NCI-H82 (cell line): ENCODE results near the gene ABCF3.

Source experiments
- DNase-seq: peaks from one replicate; lab custom pipeline; 2025; lab: John Stamatoyannopoulos, UW

ABCF3 gene

DNA sequence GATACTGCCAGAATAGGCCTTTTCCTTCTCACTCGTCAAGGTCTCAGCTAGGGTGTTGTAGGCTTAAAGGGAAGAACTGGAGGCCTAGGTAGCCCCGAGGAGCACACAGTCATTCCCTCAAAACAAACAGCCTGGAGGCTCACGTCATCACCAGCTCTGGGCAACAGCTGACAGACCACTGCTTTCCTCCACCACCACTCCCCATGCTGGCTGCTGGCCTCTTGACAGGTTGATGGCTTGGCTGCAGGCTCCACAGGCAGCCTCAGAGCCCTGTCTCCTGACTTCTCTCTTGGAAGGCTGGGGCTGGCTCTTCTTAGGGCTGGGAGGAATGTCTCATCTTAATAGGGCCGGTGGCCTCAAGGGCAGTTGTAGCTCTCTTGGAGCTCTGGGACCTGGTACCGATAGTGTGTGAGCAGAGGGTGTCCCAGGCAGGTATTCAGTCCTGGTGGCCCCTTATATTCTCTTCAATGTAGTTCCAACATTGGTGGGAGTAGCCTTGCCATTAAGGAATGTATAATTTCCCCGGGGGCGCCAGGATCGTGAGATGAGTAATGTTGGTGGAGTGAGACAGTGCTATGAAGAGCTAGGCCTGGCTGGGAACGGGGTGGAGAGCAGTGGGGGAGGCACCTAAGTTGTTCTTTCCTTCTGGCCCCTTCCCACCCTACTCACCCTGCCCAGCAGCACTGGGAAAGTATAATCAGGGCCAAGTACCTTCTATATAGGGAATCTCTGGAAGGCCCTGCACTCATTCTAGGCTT lies 17.5 kb upstream of the ABCF3 start:
- no peak for DNase-seq

DNA sequence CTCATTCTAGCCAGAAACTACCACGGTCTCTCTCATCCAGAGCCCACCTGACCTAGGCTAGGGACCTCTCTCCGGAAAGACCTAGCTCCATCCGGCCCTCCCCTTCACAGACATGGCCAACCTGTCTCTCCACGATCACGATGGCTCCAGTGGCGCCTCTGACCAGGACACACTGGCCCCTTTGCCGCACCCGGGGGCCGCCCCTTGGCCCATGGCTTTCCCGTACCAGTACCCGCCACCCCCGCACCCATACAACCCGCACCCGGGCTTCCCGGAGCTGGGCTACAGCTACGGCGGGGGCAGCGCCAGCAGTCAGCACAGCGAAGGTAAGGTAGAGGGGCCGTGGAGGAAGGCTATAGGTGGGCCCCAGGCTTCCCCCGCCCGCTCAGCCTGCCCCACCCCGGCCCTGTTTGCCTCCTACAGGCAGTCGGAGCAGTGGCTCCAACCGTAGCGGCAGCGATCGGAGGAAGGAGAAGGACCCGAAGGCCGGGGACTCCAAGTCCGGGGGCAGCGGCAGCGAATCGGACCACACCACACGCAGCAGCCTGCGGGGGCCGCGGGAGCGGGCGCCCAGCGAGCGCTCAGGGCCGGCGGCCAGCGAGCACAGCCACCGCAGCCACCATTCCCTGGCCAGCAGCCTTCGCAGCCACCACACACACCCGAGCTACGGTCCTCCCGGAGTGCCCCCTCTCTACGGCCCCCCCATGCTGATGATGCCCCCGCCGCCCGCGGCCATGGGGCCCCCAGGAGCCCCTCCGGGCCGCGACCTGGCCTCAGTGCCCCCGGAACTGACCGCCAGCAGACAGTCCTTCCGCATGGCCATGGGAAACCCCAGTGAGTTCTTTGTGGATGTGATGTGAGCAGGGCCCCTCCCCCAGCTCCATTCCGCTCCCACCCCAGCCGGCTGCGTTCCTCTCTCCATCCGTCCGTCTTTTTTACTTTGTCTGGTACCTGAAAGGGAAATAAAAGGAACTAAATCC lies 15.8 kb upstream of the ABCF3 start:
- no peak for DNase-seq

DNA sequence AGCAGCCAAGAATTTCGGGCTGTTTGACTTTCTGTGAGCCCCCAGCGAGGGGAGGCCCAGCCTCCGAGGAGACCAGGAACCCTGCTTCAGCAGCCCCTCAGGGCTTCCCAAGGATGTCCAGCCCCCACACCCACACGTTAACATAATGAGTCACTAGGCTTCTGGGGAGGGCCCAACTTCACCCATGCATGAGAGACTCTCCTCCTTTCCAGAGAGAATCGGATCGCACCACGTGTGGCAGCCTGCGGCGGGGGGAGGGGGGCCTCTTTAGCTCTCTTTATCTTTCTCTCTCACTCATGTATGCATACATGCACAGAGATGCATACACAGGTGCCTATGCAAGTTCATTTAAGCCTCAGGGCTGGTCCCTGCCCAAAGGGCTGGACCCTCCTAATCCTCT lies 14.4 kb upstream of the ABCF3 start:
- DNase-seq = no peak

DNA sequence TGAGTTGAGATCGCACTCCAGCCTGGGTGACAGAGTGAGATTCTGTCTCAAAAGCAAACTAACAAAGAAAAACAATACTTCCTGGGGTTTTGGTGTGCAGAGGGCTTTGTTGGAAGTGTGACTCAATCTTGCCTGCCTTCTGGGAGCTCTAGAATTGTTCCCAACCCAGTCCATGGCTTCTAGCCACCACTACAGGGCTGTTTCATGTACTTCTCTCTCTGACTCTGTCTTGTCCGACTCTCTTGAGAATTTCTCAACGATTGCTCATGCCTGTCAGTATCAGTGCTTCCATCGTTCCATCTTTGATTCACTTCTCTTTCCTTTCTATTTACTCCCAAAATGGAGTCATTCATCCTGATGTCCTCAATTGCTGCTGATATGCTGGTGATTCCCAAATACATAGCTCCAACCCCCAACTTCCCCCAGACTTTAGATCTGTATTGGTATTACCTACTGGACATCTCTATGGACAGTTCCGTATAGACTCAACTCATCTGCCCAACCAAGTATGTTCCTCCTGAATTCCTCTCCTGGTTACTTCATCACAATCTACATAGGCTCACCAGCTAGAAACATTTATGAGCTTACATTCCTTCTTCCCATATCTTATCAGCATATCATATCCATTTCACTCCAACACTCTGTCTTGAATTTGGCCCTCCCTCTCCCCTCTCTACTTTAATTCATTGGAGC lies 13.2 kb upstream of the ABCF3 start:
- DNase-seq = no peak

DNA sequence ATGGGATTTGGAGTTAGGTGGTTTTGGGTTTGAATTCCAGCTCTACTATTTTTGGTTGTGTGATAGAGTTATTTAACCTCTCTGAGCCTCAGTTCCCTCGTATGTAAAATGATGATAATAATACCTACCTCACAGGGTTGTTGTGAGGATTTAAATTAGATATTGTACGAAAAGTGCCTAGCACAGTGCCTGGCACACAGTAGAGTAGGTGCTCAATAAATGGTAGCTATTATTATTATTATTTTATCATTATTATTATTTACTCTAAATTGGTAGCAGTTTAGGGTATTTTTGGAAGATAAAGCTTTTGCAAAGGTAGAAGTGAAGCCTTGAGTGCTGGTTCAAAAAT lies 12.7 kb upstream of the ABCF3 start:
- no peak for DNase-seq

DNA sequence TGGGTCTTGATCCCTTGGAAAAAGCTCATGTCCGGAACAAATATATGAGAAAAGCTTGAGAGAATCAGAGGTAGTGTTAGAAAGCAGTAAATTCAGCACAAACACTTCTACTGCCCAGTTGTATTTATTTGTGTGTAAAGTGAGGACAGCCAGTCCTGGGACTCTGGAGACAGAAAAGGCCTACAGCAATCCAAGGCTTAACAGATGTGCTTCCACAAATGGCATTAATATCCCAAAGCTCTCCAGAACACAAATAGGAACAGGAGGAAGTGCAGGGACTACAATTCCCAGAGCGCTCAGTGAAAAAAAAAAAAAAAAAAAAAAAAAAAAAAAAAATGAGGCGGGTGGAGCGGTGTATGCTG lies 11.7 kb upstream of the ABCF3 start:
- no peak for DNase-seq

DNA sequence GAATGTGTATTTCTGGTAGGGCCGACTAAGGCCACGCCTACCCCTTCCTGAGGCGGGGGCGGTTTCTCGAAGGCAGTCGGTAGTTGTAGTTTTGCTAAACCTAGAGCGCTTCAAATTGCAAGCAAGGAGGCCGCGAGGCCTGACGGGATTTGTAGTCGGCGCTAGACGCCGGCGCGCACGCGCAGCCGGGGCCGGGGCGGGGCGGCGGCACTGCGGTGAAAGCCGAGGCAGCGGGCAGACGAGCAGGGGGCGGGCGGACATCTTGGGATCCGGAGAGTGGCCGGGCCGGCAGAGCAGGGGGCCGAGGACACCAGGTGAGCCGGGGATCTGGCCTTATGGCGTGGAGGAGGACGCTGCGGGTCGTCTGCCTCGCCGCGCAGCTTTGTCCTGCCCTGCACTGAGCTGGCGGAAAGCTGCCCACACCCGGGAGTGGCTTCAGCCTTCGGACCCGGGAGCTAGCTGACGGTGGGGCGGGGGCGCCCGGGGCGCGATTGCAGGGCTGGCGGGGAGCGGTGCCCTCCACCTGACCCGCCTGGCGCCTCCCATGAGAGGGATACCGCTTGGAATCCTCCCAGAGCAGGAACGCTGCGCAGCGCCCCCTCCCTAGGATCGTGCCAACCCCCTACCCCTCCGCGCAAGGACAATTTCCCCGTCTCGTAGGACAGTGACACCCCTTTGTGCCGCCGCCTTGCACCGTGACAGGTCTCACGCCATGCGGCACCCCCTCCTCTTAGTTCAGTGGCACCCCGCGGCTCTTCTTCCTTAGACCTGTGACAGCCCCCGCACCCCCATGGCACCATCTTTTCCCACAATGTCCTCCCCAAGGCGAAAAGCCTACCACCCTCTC lies 11.1 kb upstream of the ABCF3 start, which contains the start of gene AP2M1:
TSS of gene AP2M1 (plus strand) at position 210 of the 847 bp plus-strand sequence. CDS start 2,139 bp downstream, outside the sequence.
- peak; percentile 100 for DNase-seq

DNA sequence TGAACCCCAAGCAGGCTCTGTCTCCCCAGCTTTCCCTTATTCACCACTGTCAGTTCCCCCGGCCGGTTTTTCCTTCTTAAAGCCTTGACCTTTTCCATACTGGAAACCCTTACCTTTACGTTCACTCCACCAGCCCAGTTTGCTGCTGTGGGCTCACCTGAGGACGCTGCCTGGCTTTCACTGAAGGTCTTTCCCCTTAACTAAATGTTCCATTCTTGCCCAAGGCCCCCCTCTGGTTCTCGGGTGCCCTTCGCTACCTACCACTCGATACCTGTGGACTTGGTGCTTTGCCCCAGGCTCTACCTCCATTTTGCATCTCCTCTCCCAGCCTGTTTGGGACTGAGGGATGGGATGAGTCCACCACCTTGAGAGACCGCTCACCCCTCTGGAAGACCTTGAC lies 10.5 kb upstream of the ABCF3 start:
- peak; percentile 58 for DNase-seq

DNA sequence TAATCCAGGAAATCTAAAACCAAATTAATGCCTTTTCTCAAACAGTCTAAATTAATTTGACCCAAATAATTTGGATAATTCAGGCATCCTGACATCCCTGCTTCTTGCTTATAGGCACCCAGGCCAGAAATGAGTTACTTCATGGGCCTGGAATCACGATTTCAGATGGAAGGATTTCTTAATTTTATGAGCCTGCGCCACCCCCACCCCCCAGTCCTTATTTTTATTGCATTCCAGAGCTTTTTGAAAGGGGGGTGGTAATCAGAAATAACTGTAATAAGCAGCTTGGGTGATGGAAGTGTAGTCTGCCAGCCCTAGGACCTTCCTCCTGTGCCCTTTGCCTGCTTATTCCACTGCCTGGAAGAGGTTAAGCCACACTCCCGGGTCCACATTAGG lies 10.0 kb upstream of the ABCF3 start:
- no peak for DNase-seq

DNA sequence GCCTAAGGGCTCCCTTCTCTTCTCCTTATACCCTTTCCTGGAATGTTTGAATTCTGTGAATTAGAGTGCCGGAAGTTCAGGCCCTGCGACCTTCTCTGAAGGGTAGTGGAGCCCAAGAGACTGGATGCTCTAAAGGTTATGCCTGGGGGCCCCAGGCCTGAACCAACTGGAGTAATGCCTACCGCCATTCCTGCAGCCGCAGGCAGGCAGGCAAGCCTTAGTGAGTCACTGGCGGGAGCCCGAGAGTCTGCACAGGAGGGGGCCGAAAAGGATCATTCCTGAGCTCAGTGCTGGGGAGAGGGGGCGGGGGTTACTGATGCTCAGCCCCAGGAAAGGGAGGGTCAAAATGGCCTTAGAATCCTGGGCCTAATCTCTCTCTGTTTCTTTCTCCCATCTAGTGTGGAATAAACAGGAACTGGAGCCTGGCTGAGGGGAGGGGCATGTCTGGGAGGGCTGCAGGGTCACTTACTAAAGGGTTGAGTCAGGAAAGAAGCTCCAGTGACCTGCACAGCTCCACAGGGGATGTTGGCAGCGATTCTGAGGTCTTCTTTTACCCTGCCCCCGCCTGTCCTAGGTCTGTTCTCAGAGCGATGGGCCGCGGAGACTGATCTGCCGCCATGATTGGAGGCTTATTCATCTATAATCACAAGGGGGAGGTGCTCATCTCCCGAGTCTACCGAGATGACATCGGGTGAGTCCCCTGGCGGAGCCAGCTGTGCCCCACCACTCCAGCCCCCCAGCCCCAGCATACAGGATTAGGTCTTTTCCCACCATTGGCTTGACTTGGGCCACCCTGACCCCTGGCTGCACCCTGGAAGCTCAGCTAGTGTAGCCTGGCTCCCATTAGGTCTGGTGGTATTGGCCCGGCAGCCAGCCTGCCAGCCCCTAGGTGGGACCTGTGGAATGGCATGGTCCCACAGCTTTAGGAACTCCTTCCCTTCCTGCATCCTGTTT lies 9.3 kb upstream of the ABCF3 start:
- peak; percentile 96 for DNase-seq

DNA sequence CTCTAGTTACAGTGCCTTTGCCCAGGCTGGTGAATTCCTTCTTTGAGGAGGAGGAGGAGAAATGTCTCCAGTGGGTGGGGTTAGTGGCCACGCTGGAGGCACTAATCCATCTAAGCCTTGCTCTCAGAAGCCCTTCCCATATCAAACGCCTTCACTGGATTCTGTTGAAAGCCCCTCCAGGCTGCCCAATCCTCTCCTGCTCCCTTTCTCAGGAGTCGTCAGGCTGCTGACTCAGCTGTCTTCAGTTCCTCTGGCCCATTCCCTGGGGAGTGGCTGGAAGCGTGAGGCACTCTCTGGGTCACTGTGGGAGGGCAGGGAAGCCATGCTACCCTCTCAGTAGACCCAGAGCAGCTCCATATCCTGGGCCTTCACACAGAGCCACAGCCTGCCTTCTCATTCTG lies 8.7 kb upstream of the ABCF3 start:
- peak; percentile 96 for DNase-seq

DNA sequence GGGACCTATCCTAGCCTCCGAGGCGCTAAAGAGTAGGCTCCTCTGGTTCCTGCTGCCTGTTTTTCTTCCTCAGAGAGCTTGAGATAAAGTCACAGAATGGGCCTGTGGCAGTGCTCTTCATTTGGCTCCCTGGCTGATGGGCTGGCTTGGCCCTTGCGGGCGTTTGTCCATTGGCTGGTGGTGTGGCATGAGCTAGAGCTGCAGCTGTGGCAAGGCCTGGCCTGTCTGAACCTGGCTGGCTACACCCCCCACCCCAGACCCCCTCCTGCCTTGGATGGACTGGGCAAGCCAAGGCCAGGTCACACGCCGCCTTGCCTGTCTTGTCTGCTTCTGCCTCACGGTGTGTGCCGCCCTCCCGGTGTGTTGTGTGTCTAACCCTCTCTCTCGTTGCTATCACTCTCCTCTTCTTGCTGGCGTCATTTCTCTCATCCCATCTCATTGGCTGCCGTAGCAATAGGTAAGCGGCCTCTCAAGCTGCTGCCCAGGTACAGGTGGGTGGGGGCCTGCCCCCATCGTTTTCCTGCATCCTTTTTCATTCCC lies 8.2 kb upstream of the ABCF3 start:
- no peak for DNase-seq

DNA sequence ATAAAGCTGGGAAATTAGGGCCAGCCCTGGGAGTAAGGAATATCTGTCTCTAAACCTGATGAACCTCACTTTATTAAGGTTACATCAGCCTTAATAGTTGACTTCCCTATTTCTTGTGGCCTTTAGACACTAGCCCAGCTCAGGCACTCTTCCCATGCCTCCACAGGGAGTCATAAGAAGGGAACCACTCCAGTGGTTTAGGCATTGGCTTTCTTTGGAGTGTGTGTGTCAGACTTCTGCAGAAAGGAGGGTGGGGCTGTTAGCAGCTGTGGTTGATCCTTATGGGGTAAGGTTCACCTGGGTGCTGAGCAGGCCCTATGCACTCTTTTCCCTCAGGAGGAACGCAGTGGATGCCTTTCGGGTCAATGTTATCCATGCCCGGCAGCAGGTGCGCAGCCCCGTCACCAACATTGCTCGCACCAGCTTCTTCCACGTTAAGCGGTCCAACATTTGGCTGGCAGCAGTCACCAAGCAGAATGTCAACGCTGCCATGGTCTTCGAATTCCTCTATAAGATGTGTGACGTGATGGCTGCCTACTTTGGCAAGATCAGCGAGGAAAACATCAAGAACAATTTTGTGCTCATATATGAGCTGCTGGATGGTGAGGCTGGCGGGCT lies 7.4 kb upstream of the ABCF3 start:
- DNase-seq = no peak

DNA sequence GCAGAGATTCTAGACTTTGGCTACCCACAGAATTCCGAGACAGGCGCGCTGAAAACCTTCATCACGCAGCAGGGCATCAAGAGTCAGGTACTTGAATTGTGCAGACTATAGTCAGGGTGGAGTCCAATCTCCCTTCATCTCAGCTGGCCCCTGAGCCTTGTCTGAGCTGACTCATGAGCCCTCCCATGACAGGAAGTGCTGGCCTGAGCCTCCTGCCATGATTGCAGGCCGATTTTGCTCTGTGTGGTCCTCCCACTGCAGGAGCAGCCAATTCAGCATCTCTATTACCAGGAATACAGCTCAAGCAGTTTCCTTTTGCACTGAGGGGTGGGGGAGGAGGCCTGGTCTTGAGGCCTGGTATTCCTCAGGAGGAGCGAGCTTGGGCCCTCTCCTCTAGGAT lies 5.8 kb upstream of the ABCF3 start:
- DNase-seq = no peak

DNA sequence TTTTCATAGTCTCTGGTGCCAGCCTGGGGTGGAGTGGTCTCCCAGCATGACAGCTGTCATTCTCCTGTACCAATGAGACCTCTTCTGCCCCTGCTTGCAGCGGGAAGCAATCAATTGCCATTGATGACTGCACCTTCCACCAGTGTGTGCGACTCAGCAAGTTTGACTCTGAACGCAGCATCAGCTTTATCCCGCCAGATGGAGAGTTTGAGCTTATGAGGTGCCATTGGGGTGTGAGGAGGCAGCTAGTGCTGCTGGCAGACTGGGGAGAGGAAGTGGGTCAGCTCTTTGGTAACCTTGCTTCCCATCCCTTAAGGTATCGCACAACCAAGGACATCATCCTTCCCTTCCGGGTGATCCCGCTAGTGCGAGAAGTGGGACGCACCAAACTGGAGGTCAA lies 4.4 kb upstream of the ABCF3 start:
- DNase-seq = no peak

DNA sequence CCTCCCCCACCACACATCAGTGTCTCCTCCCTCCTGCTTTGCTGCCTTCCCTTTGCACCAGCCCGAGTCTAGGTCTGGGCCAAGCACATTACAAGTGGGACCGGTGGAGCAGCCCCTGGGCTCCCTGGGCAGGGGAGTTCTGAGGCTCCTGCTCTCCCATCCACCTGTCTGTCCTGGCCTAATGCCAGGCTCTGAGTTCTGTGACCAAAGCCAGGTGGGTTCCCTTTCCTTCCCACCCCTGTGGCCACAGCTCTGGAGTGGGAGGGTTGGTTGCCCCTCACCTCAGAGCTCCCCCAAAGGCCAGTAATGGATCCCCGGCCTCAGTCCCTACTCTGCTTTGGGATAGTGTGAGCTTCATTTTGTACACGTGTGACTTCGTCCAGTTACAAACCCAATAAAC lies 2.3 kb upstream of the ABCF3 start:
- DNase-seq = no peak

DNA sequence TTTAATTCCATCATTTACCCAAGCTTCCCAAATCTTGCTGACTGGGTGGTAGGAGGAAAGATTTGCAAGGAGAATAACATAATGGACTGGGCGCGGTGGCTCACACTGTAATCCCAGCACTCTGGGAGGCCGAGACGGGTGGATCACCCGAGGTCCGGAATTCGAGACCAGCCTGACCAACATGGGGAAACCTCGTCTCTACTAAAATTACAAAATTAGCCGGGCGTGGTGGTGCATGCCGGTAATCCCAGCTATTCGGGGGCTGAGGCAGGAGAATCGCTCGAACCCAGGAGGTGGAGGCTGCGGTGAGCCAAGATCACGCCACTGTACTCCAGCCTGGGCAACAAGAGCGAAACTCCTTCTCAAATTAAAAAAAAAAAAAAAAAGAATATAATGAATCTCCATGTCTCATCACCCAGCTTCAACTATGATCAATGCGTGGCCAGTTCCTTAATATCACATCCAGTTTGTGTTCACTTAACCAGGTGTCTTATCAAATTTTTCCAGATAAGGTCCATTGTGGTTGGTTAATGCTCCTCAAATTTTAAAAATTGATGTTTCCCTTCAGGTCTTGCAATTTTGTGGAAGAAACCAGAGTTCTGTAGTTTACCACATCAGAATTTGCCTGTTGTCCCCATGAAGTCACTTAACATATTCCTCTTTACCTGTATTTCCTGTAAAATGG lies 1.3 kb upstream of the ABCF3 start:
- peak; percentile 56 for DNase-seq

DNA sequence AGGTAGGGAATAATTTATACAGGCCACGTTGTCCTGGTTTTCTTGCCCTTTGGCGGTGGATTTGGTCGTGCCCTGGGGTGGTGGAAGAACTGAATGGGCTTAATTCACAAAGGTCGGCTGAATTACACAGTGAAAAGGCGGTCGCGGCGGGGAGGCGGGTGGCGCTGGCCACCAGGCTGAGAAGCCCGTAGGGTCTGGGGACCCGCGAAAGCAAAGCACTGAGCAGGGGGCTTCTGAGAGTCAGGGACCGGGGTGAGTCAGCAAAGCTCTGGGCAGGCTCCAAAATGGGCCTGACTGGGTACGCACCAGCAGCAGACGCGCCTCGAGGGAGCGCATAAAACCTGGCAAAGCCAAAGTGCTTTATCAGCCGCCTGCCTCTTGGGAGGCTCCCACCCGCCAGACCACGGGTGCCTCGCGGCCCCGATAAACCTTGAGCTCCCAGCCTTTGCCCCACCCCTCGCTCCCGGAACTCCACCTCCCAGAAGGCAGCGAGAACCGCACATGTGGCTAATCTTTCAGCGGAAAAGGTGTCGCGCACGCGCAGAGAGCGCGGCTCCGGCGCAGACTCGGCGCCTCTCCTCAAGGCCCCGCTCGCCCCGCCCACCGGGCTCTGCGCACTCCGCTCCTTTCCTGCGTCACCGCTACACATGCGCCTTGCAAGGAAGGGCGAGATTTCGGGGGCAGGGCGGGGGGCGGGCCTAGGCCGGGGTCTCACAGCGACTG lies 377 bp upstream of the ABCF3 start:
- peak; percentile 100 for DNase-seq

DNA sequence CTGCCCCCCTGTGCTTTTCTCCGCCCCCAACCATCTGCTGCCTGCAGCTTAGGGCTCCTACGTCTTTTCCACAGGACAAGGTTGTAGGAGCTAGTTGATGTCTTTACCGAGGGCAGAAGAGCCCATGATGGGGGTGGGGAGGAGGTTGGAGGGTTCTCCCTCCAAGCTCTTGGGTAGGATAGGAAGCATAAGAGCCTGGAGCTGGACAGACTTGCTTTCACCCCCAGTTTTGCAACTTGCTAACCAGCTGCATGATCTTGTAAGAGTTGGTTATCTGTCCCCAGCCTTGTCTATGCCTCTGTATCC lies 856 bp downstream of the ABCF3 start:
- DNase-seq = peak; percentile 91
